ENCODE measurements around the gene CLTCL1. TPM values are rescaled to one million over a fixed set of nuclear protein-coding genes. Genes with fewer than 3 reads are reported as not detected.
"Not testable (repeated sequence)": the region's sequence is repeated elsewhere in the genome, so short reads cannot be mapped to it uniquely, and the experiment has no call there.

Gene CLTCL1
- total RNA-seq, 1 donor from 2014 or later = 6.8 TPM

DNA sequence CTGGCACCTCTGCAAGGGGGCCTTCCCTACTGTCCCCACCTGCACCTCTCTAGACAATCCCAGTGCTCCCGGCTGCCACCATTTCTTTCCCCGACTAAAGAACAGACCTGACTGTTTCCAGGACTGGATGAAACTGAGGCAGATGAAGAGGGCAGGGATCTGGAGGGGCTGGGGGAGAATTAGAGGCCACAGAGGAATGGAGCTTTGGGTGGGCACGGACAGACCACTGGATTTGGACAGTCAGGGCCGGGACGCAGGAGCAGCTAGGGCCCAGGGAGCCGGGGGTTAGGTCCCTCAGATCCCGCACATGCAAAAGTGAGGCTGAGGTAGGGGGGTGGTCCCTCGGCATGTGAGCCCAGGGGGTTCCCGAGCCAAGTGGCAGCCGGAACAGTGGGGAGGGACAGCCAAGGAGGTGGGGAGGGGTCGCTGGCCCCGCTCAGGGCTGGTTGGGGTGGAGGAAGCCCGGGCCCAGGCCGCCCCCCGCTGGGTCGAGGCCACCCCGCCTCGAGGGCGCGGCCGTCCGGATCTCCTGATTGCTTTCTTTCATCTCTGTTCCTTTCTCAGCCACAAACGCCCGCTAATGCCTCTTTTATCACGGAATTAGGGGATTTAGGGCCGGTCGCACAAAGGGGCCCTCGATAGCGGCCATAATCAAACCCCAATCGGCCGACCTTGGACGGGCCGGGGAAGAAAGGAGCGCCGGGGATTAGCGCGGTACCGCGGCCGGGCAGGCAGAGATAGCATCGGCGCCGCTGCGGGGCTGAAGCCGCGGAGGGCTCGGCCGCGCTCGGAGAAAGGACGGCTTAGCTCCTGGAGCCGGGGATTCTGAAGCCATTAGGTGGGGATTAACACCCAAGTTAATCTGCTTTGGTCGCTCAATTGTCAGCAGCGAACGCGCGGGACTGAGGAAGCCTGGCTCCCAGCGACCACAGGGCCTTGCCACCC, 122.2 kb downstream of the CLTCL1 start:
- DNase-seq (no peak), ATAC-seq (no peak)
- TF ChIP-seq, protein P1, sequence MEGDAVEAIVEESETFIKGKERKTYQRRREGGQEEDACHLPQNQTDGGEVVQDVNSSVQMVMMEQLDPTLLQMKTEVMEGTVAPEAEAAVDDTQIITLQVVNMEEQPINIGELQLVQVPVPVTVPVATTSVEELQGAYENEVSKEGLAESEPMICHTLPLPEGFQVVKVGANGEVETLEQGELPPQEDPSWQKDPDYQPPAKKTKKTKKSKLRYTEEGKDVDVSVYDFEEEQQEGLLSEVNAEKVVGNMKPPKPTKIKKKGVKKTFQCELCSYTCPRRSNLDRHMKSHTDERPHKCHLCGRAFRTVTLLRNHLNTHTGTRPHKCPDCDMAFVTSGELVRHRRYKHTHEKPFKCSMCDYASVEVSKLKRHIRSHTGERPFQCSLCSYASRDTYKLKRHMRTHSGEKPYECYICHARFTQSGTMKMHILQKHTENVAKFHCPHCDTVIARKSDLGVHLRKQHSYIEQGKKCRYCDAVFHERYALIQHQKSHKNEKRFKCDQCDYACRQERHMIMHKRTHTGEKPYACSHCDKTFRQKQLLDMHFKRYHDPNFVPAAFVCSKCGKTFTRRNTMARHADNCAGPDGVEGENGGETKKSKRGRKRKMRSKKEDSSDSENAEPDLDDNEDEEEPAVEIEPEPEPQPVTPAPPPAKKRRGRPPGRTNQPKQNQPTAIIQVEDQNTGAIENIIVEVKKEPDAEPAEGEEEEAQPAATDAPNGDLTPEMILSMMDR (IDR thresholded peaks at IDR 0.05) = no peak
- Histone ChIP-seq H3K36me3 (no peaks in the 10 kb centered on the region), H3K4me1 (peaks cover 46% of the 10 kb centered on the region), H3K27ac (no peak overlapping the region), H3K27me3 (ENCODE audit: low read depth) (peaks cover 51% of the 10 kb centered on the region), H3K4me3 (peak overlapping the region; percentile 37), H3K9me3 (no peaks in the 10 kb centered on the region)
- intact Hi-C loops (cut with DNase I) = no loop called here

DNA sequence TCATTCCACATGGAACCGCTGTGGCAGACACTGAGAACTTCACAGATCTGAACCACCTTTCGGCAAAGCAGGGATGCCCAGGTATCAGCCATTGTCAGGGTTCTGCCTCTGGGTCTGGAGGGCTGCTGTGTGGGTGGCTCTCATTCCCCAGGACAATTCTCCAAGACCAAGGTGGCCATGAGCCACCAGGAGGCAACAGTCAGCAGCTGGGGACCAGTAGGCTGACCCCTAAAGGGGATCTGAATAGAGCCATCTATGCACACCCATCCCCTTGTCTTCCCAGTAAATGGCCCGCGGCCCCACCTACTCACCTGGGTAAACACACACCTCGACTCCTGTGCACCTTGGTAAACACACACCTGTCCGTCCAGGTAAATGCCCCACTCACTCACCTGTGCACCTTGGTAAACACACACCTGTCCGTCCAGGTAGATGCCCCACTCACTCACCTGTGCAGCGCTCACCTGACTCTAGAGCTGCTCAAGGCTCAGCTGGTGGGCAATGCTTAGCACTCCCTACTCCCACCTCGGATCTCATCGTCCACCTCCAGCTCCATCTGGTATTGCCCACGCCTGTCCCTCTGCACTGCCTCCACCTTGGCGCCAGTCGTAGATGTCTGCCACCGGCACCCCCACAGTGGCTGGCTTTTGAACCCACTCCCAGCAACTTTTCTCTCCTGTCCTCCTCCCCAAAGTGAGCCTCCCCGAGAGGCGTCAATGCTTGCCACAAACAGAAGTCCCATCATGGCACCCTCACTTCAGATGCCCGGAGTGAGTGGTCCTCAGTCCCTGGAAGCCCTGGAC, 123.2 kb downstream of the CLTCL1 start:
- ATAC-seq (no peak), DNase-seq (no peak)
- Histone ChIP-seq H3K4me3 (no peak overlapping the region), H3K27me3 (ENCODE audit: low read depth) (peaks cover 61% of the 10 kb centered on the region), H3K36me3 (no peaks in the 10 kb centered on the region), H3K27ac (no peak overlapping the region), H3K4me1 (peaks cover 39% of the 10 kb centered on the region), H3K9me3 (no peaks in the 10 kb centered on the region)
- TF ChIP-seq, protein P1 (IDR thresholded peaks at IDR 0.05) = no peak
- intact Hi-C loops (cut with DNase I) = no loop called here

DNA sequence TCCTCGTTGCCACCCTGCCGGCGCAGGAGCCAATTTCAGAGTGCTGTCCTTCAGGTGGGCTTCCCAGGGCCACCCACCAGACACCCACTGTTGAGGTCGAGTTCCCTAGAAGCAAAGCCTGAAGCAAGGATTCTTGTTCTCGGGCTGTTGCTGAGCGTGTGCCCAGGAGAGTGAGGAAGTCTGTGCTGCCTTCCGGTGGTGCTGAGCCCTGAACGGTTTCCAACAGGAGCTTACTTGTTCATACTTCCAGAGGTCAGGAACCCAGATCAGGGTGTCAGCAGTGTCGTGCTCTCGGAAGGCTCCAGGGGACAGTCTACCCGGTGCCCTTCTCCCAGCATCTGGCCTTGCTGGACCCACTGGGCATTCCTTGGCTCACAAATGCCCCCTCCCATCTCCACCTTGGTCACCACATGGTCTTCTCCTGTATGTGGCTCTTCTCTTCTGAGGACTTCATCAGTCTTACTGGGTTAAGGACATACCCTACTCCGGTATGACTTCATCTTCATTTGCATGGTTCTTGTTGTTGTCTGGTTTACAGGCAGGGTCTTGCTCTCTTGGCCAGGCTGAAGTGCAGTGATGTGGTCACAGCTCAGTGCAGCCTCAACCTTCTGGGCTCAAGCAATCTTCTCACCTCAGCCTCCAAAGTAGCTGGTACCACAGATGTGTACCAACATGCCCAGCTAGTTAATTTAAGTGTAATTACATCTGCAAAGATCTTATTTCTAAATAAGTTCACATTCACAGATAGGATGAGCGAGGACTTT, 124.2 kb downstream of the CLTCL1 start:
- no peak for DNase-seq
- intact Hi-C loops (cut with DNase I) = no loop called here
- Histone ChIP-seq H3K9me3 (no peaks in the 10 kb centered on the region), H3K4me1 (peaks cover 29% of the 10 kb centered on the region), H3K4me3 (no peak overlapping the region), H3K27me3 (ENCODE audit: low read depth) (peaks cover 69% of the 10 kb centered on the region), H3K27ac (no peak overlapping the region), H3K36me3 (no peaks in the 10 kb centered on the region)
- TF ChIP-seq, protein P1 (IDR thresholded peaks at IDR 0.05) = no peak
- no peak for ATAC-seq

DNA sequence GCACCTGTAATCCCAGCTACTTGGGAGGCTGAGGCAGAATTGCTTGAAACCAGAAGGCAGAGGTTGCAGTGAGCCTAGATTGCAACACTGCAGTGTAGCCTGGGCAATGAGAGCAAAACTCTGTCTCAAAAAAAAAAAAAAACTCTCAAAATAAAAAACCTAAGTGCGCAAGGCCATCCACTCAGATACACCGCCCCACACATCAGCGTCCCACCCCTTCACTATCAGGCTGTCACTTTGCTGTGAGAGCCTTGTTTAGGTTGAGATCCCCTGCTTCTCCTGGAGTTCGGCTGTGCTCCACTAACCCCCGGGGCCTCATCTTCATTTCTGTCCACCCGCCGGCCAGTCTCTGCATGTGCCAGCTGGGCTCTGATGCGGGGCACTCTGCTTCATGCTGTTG, 125.1 kb downstream of the CLTCL1 start:
- Histone ChIP-seq H3K4me3 (no peak overlapping the region), H3K4me1 (peaks cover 22% of the 10 kb centered on the region), H3K27me3 (ENCODE audit: low read depth) (peaks cover 71% of the 10 kb centered on the region), H3K9me3 (no peaks in the 10 kb centered on the region), H3K36me3 (no peaks in the 10 kb centered on the region), H3K27ac (no peak overlapping the region)
- no peak for DNase-seq
- TF ChIP-seq, protein P1 (IDR thresholded peaks at IDR 0.05) = no peak
- intact Hi-C loops (cut with DNase I) = no loop called here
- ATAC-seq = no peak

DNA sequence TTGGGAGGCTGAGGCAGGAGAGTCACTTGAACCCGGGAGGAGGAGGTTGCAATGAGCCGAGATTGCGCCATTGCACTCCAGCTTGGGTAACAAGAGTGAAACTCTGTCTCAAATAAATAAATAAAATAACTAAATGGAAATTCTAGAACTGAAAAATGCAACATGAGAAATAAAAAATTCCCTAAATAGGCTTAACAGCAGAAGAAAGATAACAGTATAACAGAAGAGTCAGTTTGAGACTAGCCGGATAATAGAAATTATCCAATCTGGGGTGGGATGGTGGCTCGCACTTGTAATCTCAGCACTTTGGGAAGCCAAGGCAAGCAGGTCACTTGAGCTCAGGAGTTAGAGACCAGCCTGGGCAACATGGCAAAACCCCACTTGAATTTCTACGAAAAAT, 127.1 kb downstream of the CLTCL1 start:
- DNase-seq = no peak
- peaks cover 63% of the 10 kb centered on the region for H3K27me3 ChIP-seq (ENCODE audit: low read depth)
- no peak overlapping the region for H3K4me3 ChIP-seq
- peaks cover 6% of the 10 kb centered on the region for H3K4me1 ChIP-seq
- intact Hi-C loops (cut with DNase I) = no loop called here
- TF ChIP-seq, protein P1 (IDR thresholded peaks at IDR 0.05) = no peak
- H3K27ac ChIP-seq = no peak overlapping the region
- H3K9me3 ChIP-seq = no peaks in the 10 kb centered on the region
- no peak for ATAC-seq
- H3K36me3 ChIP-seq = no peaks in the 10 kb centered on the region

DNA sequence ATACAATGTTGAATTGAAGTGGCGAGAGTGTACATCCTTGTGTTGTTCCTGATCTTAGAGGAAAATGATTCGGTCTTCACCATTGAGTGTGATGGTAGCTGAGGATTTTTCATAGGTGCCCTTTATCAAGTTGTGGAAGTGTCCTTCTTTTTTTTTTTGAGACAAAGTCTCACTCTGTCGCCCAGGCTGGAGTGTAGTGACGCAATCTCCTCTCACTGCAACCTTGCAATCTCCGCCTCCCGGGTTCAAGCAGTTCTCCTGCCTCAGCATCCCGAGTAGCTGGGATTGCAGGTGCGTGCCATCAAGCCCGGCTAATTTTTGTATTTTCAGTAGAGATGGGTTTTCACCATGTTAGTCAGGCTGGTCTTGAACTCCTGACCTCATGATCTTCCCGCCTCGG, 132.9 kb downstream of the CLTCL1 start:
- H3K27me3 ChIP-seq (ENCODE audit: low read depth) = peaks cover 17% of the 10 kb centered on the region
- H3K4me1 ChIP-seq; H3K9me3 ChIP-seq; H3K27ac ChIP-seq; H3K4me3 ChIP-seq; DNase-seq; intact Hi-C loops (cut with DNase I); ATAC-seq; H3K36me3 ChIP-seq: not testable (repeated sequence)

DNA sequence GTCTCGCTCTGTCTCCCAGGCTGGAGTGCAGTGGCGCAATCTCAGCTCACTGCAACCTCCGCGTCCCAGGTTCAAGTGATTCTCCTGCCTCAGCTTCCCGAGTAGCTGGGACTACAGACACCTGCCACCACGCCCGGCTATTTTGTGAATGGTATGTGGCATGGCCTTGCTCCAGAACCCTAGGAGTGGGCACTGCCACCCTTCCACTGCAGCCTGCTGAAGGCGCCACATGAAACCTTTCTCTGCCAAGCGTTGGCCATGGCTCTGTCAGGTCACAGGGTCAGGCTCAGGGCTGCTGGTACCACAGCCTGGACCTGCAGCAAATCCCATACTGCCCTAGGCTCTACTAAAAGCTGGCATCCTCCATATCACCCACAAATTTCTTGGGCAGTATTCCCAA, 135.4 kb downstream of the CLTCL1 start:
- H3K36me3 ChIP-seq; ATAC-seq; H3K4me1 ChIP-seq; H3K4me3 ChIP-seq; intact Hi-C loops (cut with DNase I); H3K27ac ChIP-seq; H3K9me3 ChIP-seq; DNase-seq: not testable (repeated sequence)
- peaks cover 27% of the 10 kb centered on the region for H3K27me3 ChIP-seq (ENCODE audit: low read depth)
